Measurements from ENCODE around the gene PLAC8.
"Not testable (repeated sequence)": the region's sequence is repeated elsewhere in the genome, so short reads cannot be mapped to it uniquely, and the experiment has no call there.

The PLAC8 gene

DNA sequence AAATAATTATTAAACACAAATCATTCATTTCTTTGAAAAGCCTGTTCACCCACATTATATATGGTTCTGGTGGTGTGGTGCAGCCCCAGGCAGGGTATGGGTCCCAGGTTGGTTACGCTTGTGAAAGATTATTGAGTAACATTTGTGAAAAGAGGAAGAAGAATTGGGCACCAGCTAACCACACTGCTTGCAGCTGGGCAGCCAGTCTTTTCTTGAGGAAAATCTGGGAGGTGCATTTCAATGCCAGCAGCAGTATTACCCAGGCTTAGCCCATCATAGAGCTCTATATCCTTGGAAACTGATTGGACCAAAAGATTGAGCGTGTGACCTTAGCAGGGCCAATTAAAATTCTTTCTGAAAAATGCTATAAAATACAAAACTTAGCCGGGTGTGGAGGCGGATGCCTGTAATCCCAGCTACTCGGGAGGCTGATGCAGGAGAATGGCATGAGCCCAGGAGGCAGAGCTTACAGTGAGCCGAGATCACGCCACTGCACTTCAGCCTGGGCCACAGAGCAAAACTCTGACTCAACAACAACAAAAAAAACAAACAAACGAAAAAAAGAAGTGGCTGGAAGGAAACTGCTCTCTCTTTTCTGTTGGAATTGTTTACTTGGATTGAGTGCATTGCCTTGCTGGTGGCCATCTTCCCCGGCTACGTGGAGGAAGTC lies 9.7 kb upstream of the PLAC8 start:
- Histone ChIP-seq H3K9me3 (ENCODE audit: control insufficient read depth, insufficient read depth, low read length) (0 out of 2 replicates have a peak, but pooled peaks cover under 1% of the 10 kb centered on the region), H3K9ac (ENCODE audit: low read depth, low read length) (no peak overlapping the region)

DNA sequence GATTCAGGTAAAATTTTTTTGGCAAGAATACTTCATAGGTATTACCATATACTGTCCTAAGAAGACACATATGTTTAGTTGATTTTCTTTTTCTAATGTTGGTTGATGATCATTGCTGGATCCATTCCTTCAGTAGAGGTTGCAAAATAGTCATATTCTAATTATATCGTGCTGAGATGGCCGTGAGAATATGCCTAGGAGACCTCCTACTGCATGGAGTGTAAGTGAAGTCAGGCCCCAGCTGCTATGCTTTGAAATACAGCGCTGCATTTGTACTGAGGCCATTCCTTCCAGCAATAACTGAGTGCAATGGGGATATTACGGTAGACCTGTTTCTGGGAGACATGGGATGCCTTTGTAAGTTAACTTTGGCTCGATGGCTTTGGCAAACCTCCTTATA lies 6.7 kb upstream of the PLAC8 start:
- no peaks in the 10 kb centered on the region for H3K9me3 ChIP-seq (ENCODE audit: control insufficient read depth, insufficient read depth, low read length)
- no peak overlapping the region for H3K9ac ChIP-seq (ENCODE audit: low read depth, low read length)
- peaks cover under 1% of the 10 kb centered on the region; the same call in 1 of the 2 replicates for H3K4me1 ChIP-seq (ENCODE audit: insufficient read depth, low read length)
- no peaks in the 10 kb centered on the region for H3K36me3 ChIP-seq (ENCODE audit: insufficient read depth, low read length)

More for the DNA sequence above, 9.7 kb upstream of the PLAC8 start:
- H3K4me1 ChIP-seq (ENCODE audit: insufficient read depth, low read length) = no peaks in the 10 kb centered on the region
- H3K36me3 ChIP-seq (ENCODE audit: insufficient read depth, low read length) = no peaks in the 10 kb centered on the region

DNA sequence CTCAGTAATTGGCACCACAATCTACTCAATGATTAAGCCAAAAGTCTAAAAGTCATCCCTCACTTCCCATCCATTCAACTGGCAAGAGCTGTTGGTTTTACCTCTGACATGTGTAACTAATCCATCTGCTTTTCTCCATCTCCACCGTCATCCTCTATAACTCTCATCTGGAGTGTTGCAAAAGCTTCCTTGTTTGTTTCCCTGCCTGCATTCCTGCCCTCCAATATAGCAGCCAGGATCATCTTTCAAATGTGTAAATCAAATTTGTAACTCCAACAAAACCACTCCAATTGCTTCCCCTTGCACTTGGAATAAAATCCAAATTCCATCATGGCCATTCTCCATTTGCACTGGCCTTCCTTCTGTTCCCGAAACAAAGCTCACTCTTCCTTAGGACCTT lies 4.3 kb upstream of the PLAC8 start:
- Histone ChIP-seq H3K36me3 (ENCODE audit: insufficient read depth, low read length) (no peaks in the 10 kb centered on the region), H3K9ac (ENCODE audit: low read depth, low read length) (no peak overlapping the region), H3K4me1 (ENCODE audit: insufficient read depth, low read length) (peaks cover 19% of the 10 kb centered on the region; the same call in 1 of the 2 replicates), H3K9me3 (ENCODE audit: control insufficient read depth, insufficient read depth, low read length) (no peaks in the 10 kb centered on the region)

DNA sequence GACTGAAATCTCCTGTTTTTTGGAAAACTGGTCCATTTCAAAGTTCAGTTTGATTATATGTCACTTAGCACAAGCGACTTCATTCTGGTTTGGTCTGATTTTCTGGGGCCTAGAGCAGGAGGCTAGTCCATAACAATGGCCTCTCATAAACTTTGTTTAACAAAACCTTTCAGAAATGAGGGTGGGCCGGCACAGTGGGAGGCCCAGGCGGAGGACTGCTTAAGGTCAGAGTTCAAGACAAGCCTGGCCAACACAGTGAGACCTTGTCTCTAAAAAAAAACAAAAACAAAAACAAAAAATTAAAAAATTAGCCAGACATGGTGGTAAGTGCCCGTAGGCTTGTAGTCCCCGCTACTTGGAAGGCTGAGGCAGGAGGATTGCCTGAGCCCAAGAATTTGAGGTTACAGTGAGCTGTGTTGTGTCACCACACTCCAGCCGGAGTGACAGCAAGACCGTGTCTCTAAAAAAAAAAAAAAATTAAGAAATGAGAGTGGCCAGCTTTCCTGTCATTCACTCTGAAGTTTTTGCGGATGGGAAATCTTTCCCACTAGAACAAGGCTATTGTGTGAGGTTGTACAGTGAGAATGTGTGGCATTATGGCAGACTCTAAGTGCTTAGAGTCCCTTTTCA lies 1.2 kb upstream of the PLAC8 start:
- Histone ChIP-seq H3K36me3 (ENCODE audit: insufficient read depth, low read length) (no peaks in the 10 kb centered on the region), H3K4me1 (ENCODE audit: insufficient read depth, low read length) (peaks cover 19% of the 10 kb centered on the region; the same call in 1 of the 2 replicates), H3K9me3 (ENCODE audit: control insufficient read depth, insufficient read depth, low read length) (no peaks in the 10 kb centered on the region), H3K9ac (ENCODE audit: low read depth, low read length) (no peak overlapping the region)

DNA sequence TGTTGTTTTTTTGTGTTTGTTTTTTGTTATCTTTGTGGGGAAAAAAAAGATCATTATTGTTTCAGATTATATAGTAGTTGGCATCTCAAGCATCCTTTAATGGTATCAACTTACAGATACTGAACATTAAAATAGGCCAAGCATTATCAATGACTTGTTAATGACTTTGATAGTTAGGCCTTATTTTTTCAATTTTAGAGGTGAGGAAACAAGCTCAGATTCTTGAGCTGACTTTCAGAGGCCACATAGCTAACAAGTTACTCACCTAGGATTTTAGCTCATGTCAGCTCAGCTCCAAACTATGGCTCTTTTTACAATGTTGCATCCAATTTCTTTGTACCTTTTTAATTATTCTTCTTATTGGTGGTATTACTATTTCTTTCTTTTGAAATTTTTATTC lies 471 bp upstream of the PLAC8 start:
- no peaks in the 10 kb centered on the region for H3K36me3 ChIP-seq (ENCODE audit: insufficient read depth, low read length)
- H3K9me3 ChIP-seq (ENCODE audit: control insufficient read depth, insufficient read depth, low read length) = no peaks in the 10 kb centered on the region
- H3K4me1 ChIP-seq (ENCODE audit: insufficient read depth, low read length) = peaks cover 19% of the 10 kb centered on the region; the same call in 1 of the 2 replicates
- no peak overlapping the region for H3K9ac ChIP-seq (ENCODE audit: low read depth, low read length)

DNA sequence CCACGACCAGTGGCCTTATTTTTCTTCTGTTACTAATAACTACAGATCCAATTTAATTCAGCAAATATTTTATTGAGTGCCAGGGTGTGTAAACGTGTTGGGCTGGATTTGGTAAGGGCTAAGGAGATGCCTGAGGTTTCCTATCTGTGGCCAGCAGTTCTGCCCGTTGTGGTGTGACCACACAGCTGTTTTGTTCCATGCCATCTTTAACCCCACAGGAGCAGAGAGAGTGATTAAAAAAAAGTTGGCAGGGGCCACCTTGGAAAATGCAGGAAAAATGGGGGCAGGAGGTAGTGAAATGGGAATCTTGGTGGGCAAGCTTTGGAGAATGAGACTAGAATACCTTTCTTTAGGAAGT lies 1.1 kb downstream of the PLAC8 start:
- Histone ChIP-seq H3K4me1 (ENCODE audit: insufficient read depth, low read length) (peaks cover 19% of the 10 kb centered on the region), H3K9me3 (ENCODE audit: control insufficient read depth, insufficient read depth, low read length) (no peaks in the 10 kb centered on the region), H3K36me3 (ENCODE audit: insufficient read depth, low read length) (no peaks in the 10 kb centered on the region), H3K9ac (ENCODE audit: low read depth, low read length) (no peak overlapping the region)

DNA sequence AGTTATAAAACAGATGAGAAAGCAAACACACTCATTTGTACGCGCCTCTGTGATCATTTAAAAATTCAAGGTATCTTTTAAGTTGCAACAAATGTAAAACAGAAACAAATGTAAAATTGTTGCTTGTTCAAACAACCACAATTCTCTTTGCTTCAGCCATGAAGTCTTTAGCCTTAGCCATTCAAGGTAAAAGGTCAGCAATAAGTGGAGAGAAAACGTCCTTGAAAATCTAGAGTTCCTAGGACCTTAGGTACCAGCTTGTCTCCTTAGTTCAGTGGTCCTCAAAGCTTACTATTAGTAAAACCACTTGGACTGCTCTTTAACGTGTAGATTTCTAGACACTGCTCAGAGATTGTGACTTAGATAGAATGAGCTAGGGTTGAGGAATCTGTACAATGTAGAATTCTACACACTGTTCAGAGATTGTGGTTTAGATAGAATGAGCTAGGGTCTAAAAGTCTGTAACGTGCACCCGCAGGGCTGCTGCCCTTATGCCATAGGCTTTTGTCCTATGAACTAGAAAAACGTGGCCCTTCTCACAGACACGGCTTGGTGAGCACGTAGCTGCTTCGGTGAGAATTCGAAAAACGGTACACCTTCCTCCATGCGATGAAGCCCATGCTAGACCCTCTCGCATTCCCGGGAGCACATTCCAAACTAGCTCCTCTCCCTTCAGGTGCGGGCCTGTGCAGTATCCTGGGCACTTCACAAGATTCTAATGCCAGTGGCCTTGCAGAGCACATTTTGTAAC lies 1.7 kb downstream of the PLAC8 start:
- Histone ChIP-seq H3K4me1 (ENCODE audit: insufficient read depth, low read length) (peaks cover 19% of the 10 kb centered on the region), H3K9me3 (ENCODE audit: control insufficient read depth, insufficient read depth, low read length) (no peaks in the 10 kb centered on the region), H3K36me3 (ENCODE audit: insufficient read depth, low read length) (no peaks in the 10 kb centered on the region), H3K9ac (ENCODE audit: low read depth, low read length) (no peak overlapping the region)

DNA sequence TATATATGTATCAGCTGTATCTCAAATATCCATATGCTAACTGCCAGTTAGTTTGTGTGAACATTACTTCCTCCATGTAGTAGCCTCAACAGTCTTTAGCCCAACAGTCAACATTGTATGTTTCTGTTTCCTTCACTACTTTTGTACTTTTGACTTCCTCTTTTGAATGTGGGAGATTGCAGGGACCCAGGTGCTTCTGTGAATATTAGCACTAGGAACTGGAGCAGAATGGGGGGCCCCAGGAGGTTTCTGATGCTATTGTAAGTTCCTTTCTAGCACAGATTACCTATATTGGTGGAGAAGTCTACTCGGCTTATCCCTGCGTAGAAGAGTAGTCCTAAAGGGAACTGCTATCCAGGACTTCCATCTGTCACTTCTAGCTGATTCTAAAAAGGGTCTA lies 2.3 kb downstream of the PLAC8 start:
- no peaks in the 10 kb centered on the region for H3K36me3 ChIP-seq (ENCODE audit: insufficient read depth, low read length)
- no peak overlapping the region for H3K9ac ChIP-seq (ENCODE audit: low read depth, low read length)
- H3K9me3 ChIP-seq (ENCODE audit: control insufficient read depth, insufficient read depth, low read length) = no peaks in the 10 kb centered on the region
- H3K4me1 ChIP-seq (ENCODE audit: insufficient read depth, low read length) = peaks cover 22% of the 10 kb centered on the region

DNA sequence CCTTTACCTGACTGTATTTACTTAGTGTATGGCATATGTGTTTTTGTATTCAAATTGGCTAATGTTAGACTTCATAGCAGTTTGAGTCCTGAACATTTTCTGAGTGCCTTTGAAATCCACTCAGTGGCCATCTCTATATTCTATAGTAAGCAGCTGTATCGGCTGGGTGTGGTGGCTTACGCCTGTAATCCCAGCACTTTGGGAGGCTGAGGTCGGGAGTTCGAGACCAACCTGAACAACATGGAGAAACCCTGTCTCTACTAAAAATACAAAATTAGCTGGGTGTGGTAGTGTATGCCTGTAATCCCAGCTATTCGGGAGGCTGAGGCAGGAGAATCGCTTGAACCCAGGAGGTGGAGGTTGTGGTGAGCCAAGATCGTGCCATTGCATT lies 2.8 kb downstream of the PLAC8 start:
- not testable (repeated sequence) for H3K9ac ChIP-seq (ENCODE audit: low read depth, low read length); H3K36me3 ChIP-seq (ENCODE audit: insufficient read depth, low read length); H3K9me3 ChIP-seq (ENCODE audit: control insufficient read depth, insufficient read depth, low read length)
- H3K4me1 ChIP-seq (ENCODE audit: insufficient read depth, low read length) = peaks cover 22% of the 10 kb centered on the region

DNA sequence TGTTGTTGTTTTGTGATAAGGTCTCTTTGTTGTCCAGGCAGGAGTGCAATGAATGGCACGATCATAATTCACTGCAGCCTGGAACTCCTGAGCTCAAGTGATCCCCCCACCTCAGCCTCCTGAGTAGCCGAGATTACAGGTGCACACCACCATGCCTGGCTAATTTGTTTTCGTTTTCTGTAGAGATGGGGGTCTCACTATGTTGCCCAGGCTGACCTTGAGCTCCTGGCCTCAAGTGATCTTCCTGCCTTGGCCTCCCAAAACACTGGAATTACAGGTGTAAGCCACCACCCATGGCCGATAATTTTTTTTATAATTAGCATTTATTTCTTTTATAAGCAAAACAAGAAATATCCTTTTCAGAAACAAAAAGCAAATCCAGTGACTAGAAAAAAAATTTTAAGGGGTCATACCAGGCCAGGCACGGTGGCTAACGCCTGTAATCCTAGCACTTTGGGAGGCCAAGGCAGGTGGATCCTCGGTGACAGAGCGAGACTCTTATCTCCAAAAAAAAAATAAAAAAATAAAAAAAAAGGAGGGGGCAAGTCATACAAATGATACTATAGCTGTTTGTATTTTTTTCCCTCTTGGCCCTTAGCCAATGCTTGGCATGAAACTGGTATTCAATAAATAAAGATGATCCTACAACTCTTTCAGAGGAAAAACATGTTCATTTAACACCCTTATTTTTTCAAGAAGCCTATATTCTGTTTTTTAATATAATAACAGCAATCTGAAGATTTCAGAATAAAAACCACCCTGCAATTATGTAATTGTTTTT lies 3.4 kb downstream of the PLAC8 start:
- Histone ChIP-seq H3K9ac (ENCODE audit: low read depth, low read length) (no peak overlapping the region), H3K9me3 (ENCODE audit: control insufficient read depth, insufficient read depth, low read length) (no peaks in the 10 kb centered on the region), H3K4me1 (ENCODE audit: insufficient read depth, low read length) (peaks cover 21% of the 10 kb centered on the region)

DNA sequence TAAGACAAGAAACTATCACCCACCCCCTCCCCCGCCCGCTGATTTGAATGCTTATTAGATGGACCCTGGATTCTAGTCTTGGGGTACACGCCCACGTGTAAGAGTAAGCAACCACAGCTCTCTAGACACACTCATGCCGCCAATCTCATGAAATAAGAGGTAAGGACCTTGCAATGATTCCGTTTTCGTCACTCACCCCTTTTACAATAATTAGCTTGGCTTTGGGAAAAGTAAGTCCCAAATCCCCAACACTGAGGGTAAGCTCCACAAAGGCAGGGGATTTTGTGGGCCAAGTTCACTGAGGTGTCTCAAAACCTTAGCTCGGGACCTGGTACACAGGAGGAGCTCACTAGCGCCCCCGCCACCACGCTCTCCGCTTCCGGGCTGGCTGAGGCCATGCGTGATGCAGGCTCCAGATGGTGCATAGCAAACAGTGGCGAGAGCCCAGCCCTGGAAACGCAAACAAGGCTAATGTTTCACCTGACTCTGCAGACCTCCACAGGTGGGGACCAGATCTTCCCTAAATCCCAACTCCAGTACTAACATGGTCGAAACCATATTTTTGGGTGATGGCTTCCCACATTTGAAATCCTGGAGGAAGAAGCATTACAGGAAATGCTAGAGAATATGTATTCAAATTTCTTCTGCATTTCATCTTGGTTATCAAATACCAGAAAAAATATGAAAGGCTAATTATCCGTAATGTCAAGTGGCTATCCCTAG lies 4.1 kb downstream of the PLAC8 start:
- no peaks in the 10 kb centered on the region for H3K36me3 ChIP-seq (ENCODE audit: insufficient read depth, low read length)
- no peaks in the 10 kb centered on the region for H3K9me3 ChIP-seq (ENCODE audit: control insufficient read depth, insufficient read depth, low read length)
- H3K9ac ChIP-seq (ENCODE audit: low read depth, low read length) = peak overlapping the region; percentile 39
- peaks cover 14% of the 10 kb centered on the region for H3K4me1 ChIP-seq (ENCODE audit: insufficient read depth, low read length)

More for the DNA sequence above, 3.4 kb downstream of the PLAC8 start:
- no peaks in the 10 kb centered on the region for H3K36me3 ChIP-seq (ENCODE audit: insufficient read depth, low read length)

DNA sequence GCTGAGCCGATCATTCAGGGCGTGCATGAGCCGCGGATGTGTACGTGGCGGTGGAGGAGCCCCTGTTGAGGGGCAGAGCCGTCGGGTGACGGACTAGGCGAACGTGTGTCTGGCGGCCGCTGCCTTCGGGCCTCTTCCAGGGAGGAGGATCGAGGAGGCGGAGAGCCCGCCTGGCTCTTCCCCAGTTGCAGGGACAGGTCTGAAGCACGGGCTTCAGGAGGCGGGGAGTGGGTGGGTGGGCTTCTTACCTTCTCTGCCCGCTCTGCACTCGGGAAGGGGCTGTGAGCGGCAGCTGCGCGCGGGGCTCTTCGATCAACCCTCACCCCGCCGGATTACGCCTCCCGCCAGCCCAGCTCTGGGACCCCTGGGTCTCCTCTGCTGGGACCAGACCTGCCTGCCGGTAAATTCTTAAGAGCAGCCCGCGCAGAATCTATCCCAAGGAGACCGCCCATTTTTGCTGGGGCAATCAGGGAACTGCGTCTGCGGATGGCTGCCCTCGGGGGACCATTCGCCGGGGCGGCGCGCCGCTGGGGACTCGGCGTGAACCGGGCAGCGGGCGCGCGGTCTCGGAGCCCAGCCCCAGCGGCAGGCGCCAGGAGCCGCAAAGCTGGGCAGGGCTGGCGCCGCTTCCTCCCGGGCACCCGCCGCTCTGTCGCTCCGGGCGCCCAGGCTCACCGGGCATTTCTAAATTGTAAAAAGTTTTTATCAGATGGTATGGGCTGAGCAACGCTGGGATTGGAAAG lies 4.9 kb downstream of the PLAC8 start:
- no peaks in the 10 kb centered on the region for H3K9me3 ChIP-seq (ENCODE audit: control insufficient read depth, insufficient read depth, low read length)
- peak overlapping the region; percentile 39 for H3K9ac ChIP-seq (ENCODE audit: low read depth, low read length)
- H3K36me3 ChIP-seq (ENCODE audit: insufficient read depth, low read length) = no peaks in the 10 kb centered on the region
- peaks cover 7% of the 10 kb centered on the region for H3K4me1 ChIP-seq (ENCODE audit: insufficient read depth, low read length)

DNA sequence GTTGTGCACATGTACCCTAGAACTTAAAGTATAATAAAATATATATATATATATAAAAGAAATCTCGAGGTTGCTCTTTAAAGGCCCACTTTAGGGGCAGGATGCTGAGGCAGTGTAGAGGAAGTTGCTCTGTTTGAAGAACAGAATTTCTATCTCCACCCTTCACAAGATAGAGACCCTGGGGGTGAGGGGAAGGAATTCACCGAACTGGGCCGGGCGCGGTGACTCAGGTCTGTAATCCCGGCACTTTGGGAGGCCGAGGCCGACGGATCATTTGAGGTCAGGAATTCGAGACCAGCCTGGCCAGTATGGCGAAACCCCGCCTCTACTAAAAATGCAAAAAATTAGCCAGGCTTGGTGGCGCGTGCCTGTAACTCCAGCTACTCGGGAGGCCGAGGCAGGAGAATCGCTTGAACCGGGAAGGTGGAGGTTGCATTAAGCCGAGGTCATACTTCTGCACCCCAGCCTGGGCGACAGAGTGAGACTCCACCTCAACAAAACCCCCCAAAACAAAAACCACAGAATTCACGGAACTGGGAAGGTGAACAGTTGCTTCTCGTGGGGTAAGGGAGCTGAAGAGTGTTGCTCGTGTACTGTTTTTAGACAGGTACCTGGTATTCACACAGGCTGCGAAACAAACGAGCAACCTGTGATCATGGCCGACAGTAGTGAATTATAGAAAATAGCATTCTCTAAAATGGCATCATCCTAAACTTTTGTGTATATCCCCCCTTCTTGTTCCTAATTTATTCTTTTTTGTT lies 6.2 kb downstream of the PLAC8 start:
- no peak overlapping the region for H3K9ac ChIP-seq (ENCODE audit: low read depth, low read length)
- H3K9me3 ChIP-seq (ENCODE audit: control insufficient read depth, insufficient read depth, low read length) = no peaks in the 10 kb centered on the region
- peaks cover 3% of the 10 kb centered on the region; the same call in 1 of the 2 replicates for H3K4me1 ChIP-seq (ENCODE audit: insufficient read depth, low read length)
- no peaks in the 10 kb centered on the region for H3K36me3 ChIP-seq (ENCODE audit: insufficient read depth, low read length)

Data from ES-I3 (cell line).